RWPE2 (cell line): ENCODE measurements around the gene SLC4A3.

Experiments
- ATAC-seq: fragments of 200-7000 bp; cut with Tn5 transposase; 3 replicates; pipeline ENCODE4 v1.9.1; 2021; ENCODE audit warnings: low read depth
- DNase-seq: peaks from one replicate; pipeline ENCODE4 v3.0.0-alpha.2; 2020; ENCODE audit warnings: low spot score
- H3K27ac ChIP-seq: fragments of 450-650 bp; 2 replicates; pipeline ENCODE4 v1.5.1; 2017; ENCODE audit warnings: mild to moderate bottlenecking; ENCODE audit not compliant: poor library complexity, severe bottlenecking
- H3K27me3 ChIP-seq: fragments of 250-450 bp; sonication (Bioruptor Pico); 2 replicates; pipeline ENCODE4 v1.5.1; 2021; ENCODE audit warnings: mild to moderate bottlenecking, moderate library complexity; ENCODE audit not compliant: insufficient read depth, poor library complexity, severe bottlenecking
- H3K36me3 ChIP-seq: fragments of 250-450 bp; sonication (Bioruptor Pico); 2 replicates; pipeline ENCODE4 v1.5.1; 2020; ENCODE audit warnings: low read depth, mild to moderate bottlenecking, moderate library complexity
- H3K4me1 ChIP-seq: fragments of 250-450 bp; sonication (Bioruptor Pico); 2 replicates; pipeline ENCODE4 v1.5.1; 2021; ENCODE audit warnings: mild to moderate bottlenecking, moderate library complexity; ENCODE audit not compliant: insufficient read depth, poor library complexity, severe bottlenecking
- H3K4me3 ChIP-seq: fragments of 250-450 bp; sonication (Bioruptor Pico); 2 replicates; pipeline ENCODE4 v1.5.1; 2021; ENCODE audit warnings: mild to moderate bottlenecking, moderate library complexity; ENCODE audit not compliant: severe bottlenecking
- H3K9me3 ChIP-seq: fragments of 250-450 bp; sonication (Bioruptor Pico); 2 replicates; pipeline ENCODE4 v1.5.1; 2021; ENCODE audit warnings: mild to moderate bottlenecking, moderate library complexity; ENCODE audit not compliant: severe bottlenecking
- TF ChIP-seq, protein P1 (sequence below): fragments of 450-650 bp; IDR thresholded peaks from one replicate; pipeline ENCODE4 v1.5.1; 2017; ENCODE audit warnings: mild to moderate bottlenecking, moderate library complexity; ENCODE audit not compliant: poor library complexity, severe bottlenecking

The SLC4A3 gene

DNA sequence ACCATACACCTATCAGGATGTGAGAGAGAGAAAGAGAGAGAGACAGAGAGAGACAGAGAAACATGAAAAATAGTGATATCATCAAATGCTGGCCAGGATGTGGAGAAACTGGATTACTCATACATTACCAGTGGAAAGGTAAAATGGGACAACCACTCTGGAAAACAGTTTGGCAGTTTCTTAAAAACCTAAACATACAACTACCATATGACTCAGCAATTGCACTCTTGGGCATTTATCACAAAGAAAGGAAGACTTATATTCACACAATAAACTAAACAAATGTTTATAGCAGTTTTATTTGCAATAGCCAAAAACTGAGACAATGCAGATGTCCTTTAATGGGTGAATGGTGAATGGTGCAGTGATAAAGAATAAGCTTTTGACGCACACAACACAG, 29.1 kb downstream of the SLC4A3 start:
- Histone ChIP-seq H3K27me3 (no peaks in the 10 kb centered on the region), H3K4me3 (no peak overlapping the region), H3K27ac (peak overlapping the region; percentile 55), H3K4me1 (no peaks in the 10 kb centered on the region), H3K36me3 (no peaks in the 10 kb centered on the region), H3K9me3 (peaks cover 4% of the 10 kb centered on the region)
- ATAC-seq (peak; percentile 66), DNase-seq (no peak)
- TF ChIP-seq, protein P1, sequence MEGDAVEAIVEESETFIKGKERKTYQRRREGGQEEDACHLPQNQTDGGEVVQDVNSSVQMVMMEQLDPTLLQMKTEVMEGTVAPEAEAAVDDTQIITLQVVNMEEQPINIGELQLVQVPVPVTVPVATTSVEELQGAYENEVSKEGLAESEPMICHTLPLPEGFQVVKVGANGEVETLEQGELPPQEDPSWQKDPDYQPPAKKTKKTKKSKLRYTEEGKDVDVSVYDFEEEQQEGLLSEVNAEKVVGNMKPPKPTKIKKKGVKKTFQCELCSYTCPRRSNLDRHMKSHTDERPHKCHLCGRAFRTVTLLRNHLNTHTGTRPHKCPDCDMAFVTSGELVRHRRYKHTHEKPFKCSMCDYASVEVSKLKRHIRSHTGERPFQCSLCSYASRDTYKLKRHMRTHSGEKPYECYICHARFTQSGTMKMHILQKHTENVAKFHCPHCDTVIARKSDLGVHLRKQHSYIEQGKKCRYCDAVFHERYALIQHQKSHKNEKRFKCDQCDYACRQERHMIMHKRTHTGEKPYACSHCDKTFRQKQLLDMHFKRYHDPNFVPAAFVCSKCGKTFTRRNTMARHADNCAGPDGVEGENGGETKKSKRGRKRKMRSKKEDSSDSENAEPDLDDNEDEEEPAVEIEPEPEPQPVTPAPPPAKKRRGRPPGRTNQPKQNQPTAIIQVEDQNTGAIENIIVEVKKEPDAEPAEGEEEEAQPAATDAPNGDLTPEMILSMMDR, result no peak

DNA sequence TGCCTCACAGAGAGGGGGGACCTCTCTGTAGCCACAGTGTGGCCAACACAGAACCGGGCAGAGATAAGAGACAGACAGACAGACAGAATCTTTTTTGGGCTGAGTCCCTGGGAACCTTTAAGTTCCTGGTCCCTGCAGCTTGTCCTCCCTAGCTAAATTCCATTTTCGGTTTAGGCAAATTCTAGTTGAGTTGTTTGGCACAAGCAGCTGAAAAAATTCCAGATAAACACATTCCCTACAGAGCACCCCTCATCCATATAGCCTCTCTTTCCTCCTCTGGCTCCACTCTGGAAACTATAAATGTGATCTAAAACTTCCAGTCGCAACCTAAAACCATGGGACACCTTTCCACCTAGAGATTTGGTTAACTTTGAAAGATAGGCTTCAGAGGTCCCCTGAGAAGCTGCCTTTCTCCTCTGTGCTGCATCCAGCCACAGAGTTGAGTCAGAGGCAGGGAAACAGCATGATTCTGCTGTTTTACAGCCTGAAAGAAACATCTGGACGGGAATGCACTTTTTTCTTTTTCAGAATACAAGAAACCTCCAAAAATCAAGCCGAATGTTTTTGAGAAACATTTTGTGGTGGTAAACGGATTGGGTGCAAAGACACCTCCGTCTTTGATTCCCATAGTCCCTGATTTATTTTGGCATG, 30.9 kb downstream of the SLC4A3 start:
- Histone ChIP-seq H3K27me3 (no peaks in the 10 kb centered on the region), H3K4me1 (peaks cover 3% of the 10 kb centered on the region), H3K4me3 (no peak overlapping the region), H3K36me3 (no peaks in the 10 kb centered on the region), H3K27ac (no peak overlapping the region), H3K9me3 (peaks cover 4% of the 10 kb centered on the region)
- ATAC-seq, result no peak
- TF ChIP-seq, protein P1, result no peak
- no peak for DNase-seq

DNA sequence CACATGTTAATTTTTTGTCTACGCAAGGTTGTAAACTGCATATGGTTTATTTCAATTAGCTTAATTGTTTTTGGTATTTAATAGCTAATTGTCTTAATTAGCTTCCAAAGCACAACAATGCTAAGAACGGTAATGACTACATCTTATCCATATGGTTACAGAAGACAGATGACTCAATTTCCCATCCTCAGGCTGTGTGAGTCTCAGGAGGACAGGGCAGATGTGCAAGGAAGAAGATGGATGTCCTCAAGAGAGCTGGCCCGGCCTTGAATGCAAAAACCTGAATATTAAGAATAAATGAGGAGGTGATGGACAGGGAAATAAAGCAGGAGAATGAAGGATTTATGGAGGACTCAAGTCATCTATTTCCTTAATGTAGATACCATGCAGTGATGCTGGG, 31.4 kb downstream of the SLC4A3 start:
- H3K27me3 ChIP-seq, result no peaks in the 10 kb centered on the region
- H3K4me1 ChIP-seq, result peaks cover 3% of the 10 kb centered on the region
- H3K36me3 ChIP-seq, result no peaks in the 10 kb centered on the region
- H3K27ac ChIP-seq, result no peak overlapping the region
- H3K9me3 ChIP-seq, result peaks cover 4% of the 10 kb centered on the region
- TF ChIP-seq, protein P1, result no peak
- DNase-seq, result no peak
- ATAC-seq, result no peak
- H3K4me3 ChIP-seq, result no peak overlapping the region

DNA sequence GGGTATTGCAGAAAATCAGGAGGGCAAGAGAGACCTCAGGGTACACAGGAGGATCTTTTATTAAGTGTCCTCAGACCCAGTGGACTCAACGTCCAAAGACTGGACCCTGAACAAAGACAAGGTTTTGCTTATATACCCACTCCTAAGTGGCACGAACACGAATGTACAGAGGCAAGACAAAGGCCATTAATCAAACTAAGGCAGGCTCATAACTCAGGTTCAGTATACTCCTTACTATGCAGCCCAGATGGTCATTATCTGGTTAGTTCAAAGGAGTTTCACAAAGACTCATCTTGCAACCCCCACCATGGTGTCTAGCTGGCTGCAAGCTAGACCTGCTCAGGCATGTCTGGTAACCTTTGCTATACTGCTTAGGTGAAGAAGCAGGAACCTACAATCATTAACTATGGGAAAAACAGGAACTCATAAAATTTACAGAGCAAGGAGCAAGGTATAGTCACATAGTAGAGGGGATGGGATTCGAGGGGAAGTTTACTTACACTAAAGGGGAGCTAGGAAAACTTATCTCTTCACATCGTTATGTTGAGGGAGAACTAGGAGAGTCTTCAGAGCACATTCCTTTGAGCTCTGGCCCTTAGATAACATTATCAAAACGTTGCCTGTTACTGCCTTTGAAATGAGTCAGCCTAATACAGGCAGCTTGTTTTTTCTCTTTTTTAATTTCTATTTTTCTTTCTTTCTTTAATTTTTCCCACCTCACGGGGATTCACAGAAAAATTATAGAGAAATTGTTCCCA, 33.9 kb downstream of the SLC4A3 start:
- Histone ChIP-seq H3K27ac (peak overlapping the region; percentile 56), H3K27me3 (no peaks in the 10 kb centered on the region), H3K4me3 (no peak overlapping the region), H3K36me3 (no peaks in the 10 kb centered on the region), H3K4me1 (peaks cover 3% of the 10 kb centered on the region), H3K9me3 (peaks cover 4% of the 10 kb centered on the region)
- TF ChIP-seq, protein P1, result no peak
- DNase-seq (no peak), ATAC-seq (peak; percentile 49; the same call in 2 of the 3 replicates)
